Upper lobe of left lung (tissue), 6 donors: Measurements from ENCODE around the gene TEDDM1. TPM values are rescaled to one million over a fixed set of nuclear protein-coding genes. Genes with fewer than 3 reads are reported as not detected.
A peak's percentile ranks its signal among the peaks of the same experiment; 100 is the strongest.
"Not testable (repeated sequence)": the region's sequence is repeated elsewhere in the genome, so short reads cannot be mapped to it uniquely, and the experiment has no call there.

Experiments used
- ATAC-seq, 2 donors: fragments of 200-7000 bp; cut with Tn5 transposase; one replicate each; pipeline ENCODE4 v1.9.1; 2022; ENCODE audit warnings: mild to moderate bottlenecking in 2 of 2, moderate library complexity in 2 of 2; ENCODE audit not compliant: low FRiP score in 2 of 2
- DNase-seq, 2 donors: peaks; one replicate each; pipeline ENCODE4 v3.0.0-alpha.2; 2019 to 2020
- H3K27ac ChIP-seq, 4 donors: fragments of 200-600 bp; sonication (generic); one replicate each; pipeline ENCODE4 v1.5.1; 2016 to 2019
- H3K27me3 ChIP-seq, 4 donors: fragments of 200-600 bp; sonication (generic); one replicate each; pipeline ENCODE4 v1.5.1; 2017 to 2019
- H3K36me3 ChIP-seq, 4 donors: fragments of 200-600 bp; sonication (generic); one replicate each; pipeline ENCODE4 v1.5.1; 2016 to 2019
- H3K4me1 ChIP-seq, 4 donors: fragments of 200-600 bp; sonication (generic); one replicate each; pipeline ENCODE4 v1.5.1; 2018 to 2019
- H3K4me3 ChIP-seq, 4 donors: fragments of 200-600 bp; sonication (generic); one replicate each; pipeline ENCODE4 v1.5.1; 2017 to 2019; ENCODE audit warnings: mild to moderate bottlenecking in 2 of 4, moderate library complexity in 1 of 4
- H3K9me3 ChIP-seq, 4 donors: fragments of 200-600 bp; sonication (generic); one replicate each; pipeline ENCODE4 v1.5.1; 2018 to 2019
- EP300 ChIP-seq, 4 donors: sonication (generic); formaldehyde crosslinking; IDR thresholded peaks; one replicate each; pipeline ENCODE4 v1.5.1; 2017; ENCODE audit warnings: antibody characterized with exemption in 4 of 4, control low read depth in 2 of 4
- POLR2A ChIP-seq, 4 donors: fragments of 450-650 bp; IDR thresholded peaks; one replicate each; pipeline ENCODE4 v1.5.1; 2016 to 2017; ENCODE audit warnings: antibody characterized with exemption in 4 of 4, mild to moderate bottlenecking in 2 of 4
- POLR2AphosphoS5 ChIP-seq, 2 donors: sonication (generic); formaldehyde crosslinking; IDR thresholded peaks; one replicate each; pipeline ENCODE4 v1.5.1; 2017; ENCODE audit warnings: antibody characterized with exemption in 2 of 2
- WGBS, 2 donors: methylation state at CpG; one replicate each; pipeline ENCODE4 v1.1.5; 2017 to 2018; 5-methylcytosine and 5-hydroxymethylcytosine counted together
- total RNA-seq, 6 donors: library from RNA; depleted of rRNA in 4 of 6; stranded (reverse); fragments of >200 nt in 4 of 6; gene quantifications; one replicate each; pipeline versions ENCODE4 v1.1.0 to v1.2.1, GENCODE V29; 2016 to 2021
- TF ChIP-seq, protein P1 (sequence below), 6 experiments: fragments of 450-650 bp in 4 of 6; fragments of 200-600 bp in 2 of 6; sonication (generic) in 2 of 6; IDR thresholded peaks; one replicate each; pipeline ENCODE4 v1.5.1; 2016 to 2019; ENCODE audit warnings: antibody characterized with exemption in 6 of 6
- donor health status: DM: no; HTN: no; CAD: no; lungs with moderate emphysema.
- donor health status: DM: no; HTN: yes; CAD: no; lungs with severe emphysema.

TEDDM1 gene
- total RNA-seq, 6 donors from 2014 or later, result not detected

- Histone ChIP-seq H3K36me3 (peaks cover 40 to 54% (median 49%) of the 10 kb centered on the region in 4 donors), H3K4me1 (peaks cover 8 to 21% (median 19%) of the 10 kb centered on the region in 4 donors), H3K4me3 (no peak overlapping the region), H3K27ac (no peak overlapping the region), H3K27me3 (no peaks in the 10 kb centered on the region), H3K9me3 (no peaks in the 10 kb centered on the region)
- ATAC-seq (no peak), DNase-seq (no peak)
- TF ChIP-seq EP300 (IDR thresholded peaks at IDR 0.05) (no peak), POLR2AphosphoS5 (IDR thresholded peaks at IDR 0.05) (peak; percentile 28 to 38), POLR2A (IDR thresholded peaks at IDR 0.05) (peak in 1 of 4 donors; percentile 36)
- WGBS, 2 donors, result 86 to 89% methylated on average over 9 of the region's 9 CpGs
These were observed 18.3 kb downstream of the TEDDM1 start for GRCh38 chr1:182381962-182382819.

DNA sequence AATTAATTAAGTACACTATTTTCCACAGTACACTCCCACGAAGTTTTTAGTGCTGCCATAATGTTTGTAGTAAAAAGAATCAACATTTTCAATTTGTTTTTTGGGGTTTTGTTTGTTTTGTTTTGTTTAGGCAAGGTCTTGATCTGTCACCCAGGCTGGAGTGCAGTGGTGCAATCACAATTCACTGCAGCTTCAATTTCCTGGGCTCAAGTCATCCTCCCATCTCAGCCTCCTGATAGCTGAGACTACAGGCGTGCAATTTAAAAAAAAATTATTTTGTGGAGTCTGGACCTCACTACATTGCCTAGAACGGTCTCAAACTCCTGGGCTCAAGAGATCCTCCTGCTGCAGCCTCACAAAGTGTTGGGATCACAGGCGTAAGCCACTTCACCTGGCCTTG lies 20.3 kb downstream of the TEDDM1 start:
- Histone ChIP-seq H3K27ac (peak overlapping the region in 3 of 4 donors; percentile 13 to 28 (median 26)), H3K27me3 (no peaks in the 10 kb centered on the region), H3K36me3 (peaks cover 20 to 34% (median 29%) of the 10 kb centered on the region in 4 donors), H3K9me3 (no peaks in the 10 kb centered on the region), H3K4me1 (peaks cover 0 to 9% (median 7%) of the 10 kb centered on the region in 4 donors), H3K4me3 (no peak overlapping the region)
- DNase-seq (no peak), ATAC-seq (no peak)
- no peak for TF ChIP-seq POLR2A (IDR thresholded peaks at IDR 0.05)
- no peak for TF ChIP-seq EP300 (IDR thresholded peaks at IDR 0.05)
- TF ChIP-seq POLR2AphosphoS5 (IDR thresholded peaks at IDR 0.05), result no peak
- TF ChIP-seq, protein P1, sequence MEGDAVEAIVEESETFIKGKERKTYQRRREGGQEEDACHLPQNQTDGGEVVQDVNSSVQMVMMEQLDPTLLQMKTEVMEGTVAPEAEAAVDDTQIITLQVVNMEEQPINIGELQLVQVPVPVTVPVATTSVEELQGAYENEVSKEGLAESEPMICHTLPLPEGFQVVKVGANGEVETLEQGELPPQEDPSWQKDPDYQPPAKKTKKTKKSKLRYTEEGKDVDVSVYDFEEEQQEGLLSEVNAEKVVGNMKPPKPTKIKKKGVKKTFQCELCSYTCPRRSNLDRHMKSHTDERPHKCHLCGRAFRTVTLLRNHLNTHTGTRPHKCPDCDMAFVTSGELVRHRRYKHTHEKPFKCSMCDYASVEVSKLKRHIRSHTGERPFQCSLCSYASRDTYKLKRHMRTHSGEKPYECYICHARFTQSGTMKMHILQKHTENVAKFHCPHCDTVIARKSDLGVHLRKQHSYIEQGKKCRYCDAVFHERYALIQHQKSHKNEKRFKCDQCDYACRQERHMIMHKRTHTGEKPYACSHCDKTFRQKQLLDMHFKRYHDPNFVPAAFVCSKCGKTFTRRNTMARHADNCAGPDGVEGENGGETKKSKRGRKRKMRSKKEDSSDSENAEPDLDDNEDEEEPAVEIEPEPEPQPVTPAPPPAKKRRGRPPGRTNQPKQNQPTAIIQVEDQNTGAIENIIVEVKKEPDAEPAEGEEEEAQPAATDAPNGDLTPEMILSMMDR (IDR thresholded peaks at IDR 0.05), result no peak
- WGBS, 2 donors, result 74 to 82% methylated on average over 4 of the region's 4 CpGs

DNA sequence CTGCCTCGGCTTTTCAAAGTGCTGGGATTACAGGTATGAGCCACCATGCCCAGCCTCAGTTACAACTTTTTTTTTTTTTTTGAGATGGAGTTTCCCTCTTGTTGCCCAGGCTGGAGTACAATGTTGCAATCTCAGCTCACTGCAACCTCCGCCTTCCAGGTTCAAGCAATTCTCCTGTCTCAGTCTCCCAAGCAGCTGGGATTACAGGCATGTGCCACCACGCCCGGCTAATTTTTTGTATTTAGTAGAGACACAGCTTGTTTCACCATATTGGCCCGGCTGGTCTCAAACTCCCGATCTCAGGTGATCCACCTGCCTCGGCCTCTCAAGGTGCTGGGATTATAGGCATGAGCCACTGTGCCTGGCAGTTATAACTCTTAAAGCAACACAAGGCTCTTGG lies 20.7 kb downstream of the TEDDM1 start:
- H3K36me3 ChIP-seq, result peaks cover 16 to 30% (median 25%) of the 10 kb centered on the region in 4 donors
- DNase-seq, result peak in 1 of 2 donors; percentile 38
- H3K4me1 ChIP-seq, ATAC-seq, H3K4me3 ChIP-seq, H3K27me3 ChIP-seq, H3K9me3 ChIP-seq: not testable (repeated sequence)
- H3K27ac ChIP-seq, result peak overlapping the region in 1 of 4 donors; percentile 26
- 72 to 78% methylated on average over 7 of the region's 7 CpGs for WGBS, 2 donors

DNA sequence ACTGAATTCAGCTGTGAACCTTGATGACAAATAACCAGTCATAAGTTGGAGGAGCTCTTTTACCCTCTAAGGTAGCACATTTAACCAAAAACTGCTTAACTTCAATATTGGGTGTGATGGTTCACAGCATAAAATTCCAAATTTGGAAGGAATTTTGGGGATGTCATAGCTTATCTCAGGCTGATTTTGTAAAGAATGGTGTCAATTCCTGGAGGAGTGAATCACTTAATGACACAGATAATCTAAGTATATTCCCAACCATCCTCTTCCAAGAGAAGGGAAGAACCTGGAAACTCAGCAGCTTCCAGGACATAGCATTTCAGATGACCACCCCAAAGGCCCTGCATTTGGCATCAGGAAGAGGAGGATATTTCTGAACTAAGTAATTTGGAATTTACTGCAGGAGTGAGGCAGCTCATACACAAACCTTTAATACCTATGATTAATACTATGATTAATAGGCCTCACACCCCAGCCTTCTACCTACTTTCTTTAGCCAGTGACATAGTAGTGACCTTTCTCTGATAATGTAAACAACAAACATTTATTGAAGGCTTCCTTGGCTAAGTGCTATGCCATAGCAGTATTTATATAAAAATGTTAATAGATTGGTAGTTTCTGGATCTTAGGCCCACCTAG lies 23.4 kb downstream of the TEDDM1 start:
- Histone ChIP-seq H3K4me1 (peaks cover 0 to 3% (median 0%) of the 10 kb centered on the region in 4 donors), H3K9me3 (no peaks in the 10 kb centered on the region), H3K4me3 (no peak overlapping the region), H3K36me3 (peaks cover 0 to 3% (median 1%) of the 10 kb centered on the region in 4 donors), H3K27ac (no peak overlapping the region), H3K27me3 (no peaks in the 10 kb centered on the region)
- ATAC-seq (no peak), DNase-seq (no peak)
- no peak for TF ChIP-seq EP300 (IDR thresholded peaks at IDR 0.05)
- TF ChIP-seq, protein P1 (IDR thresholded peaks at IDR 0.05), result no peak
- TF ChIP-seq POLR2AphosphoS5 (IDR thresholded peaks at IDR 0.05), result no peak

DNA sequence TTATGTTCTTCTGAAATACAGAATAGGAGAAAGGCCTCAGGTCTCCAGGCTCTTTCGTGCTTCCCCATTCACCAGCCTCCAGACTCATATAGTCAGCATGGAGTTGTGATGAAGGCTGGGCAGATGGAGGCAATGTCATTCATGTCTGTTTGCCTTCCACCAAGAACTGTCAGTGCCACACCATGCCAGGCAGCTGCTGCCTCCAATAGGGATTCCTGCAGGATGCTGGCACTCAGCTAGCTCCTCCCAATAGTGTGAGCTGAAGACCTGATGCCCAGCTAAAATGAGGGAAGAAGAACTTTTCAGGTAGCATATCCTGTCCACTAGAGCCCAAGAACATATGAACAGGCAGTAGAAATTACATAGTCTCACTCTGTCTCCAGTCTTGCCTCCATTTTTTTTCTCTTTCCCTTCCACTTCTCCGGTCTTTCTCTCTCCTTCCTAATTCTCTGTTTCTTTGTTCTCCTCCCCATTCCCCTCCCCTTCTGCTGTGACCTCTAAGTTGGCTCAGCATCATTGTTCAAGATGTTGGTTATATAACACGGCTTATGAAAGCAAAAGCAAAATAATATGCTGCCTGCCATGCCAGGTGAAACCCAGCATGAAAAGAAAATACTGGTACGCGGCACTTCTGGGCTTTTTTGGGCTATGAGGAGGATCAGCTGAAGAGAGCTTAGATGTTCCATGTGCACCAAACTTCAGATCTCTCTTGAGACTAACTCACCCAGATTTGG lies 26.2 kb downstream of the TEDDM1 start:
- ATAC-seq (no peak), DNase-seq (no peak)
- Histone ChIP-seq H3K9me3 (no peaks in the 10 kb centered on the region), H3K36me3 (no peaks in the 10 kb centered on the region), H3K4me1 (no peaks in the 10 kb centered on the region), H3K27me3 (no peaks in the 10 kb centered on the region), H3K27ac (no peak overlapping the region), H3K4me3 (no peak overlapping the region)
- TF ChIP-seq POLR2AphosphoS5 (IDR thresholded peaks at IDR 0.05), result no peak
- TF ChIP-seq, protein P1 (IDR thresholded peaks at IDR 0.05), result no peak
- no peak for TF ChIP-seq POLR2A (IDR thresholded peaks at IDR 0.05)
- TF ChIP-seq EP300 (IDR thresholded peaks at IDR 0.05), result no peak
- WGBS, 2 donors, result 64 to 69% methylated on average over 5 of the region's 5 CpGs
